Measurements from ENCODE around the gene GOLGA8G. TPM values are rescaled to one million over a fixed set of nuclear protein-coding genes. Genes with fewer than 3 reads are reported as not detected.
"Not testable (repeated sequence)": the region's sequence is repeated elsewhere in the genome, so short reads cannot be mapped to it uniquely, and the experiment has no call there.

Gene GOLGA8G
- not detected in 2 replicates for total RNA-seq

DNA sequence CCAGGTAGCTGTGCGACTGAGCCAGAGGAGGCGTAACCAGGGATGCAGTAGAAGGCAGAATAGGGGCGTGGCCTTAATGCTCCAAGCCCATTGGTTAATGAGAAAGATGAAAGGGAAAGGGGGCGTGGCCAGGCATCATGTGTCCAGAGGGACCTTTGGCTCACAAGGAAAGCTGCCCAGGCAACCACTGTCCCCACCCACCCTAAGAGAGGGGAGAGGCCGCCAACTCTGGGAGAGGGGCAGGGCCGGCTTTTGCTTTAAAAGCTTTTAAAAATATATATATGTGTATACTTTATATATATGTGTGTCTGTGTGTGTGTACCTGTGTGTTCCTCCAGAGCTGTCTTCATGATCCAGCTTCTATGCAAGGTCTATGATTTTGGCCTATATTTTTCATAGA is at the start of gene GOLGA8G:
GOLGA8G (minus strand) TSS at position 18 of the 400 bp plus-strand sequence. CDS start 62 bp downstream, outside the sequence.
- intact Hi-C loops (cut with micrococcal nuclease): not testable (repeated sequence)

GRCh38 chr15:28573351-28573750 is 40.6 kb upstream of the GOLGA8G start:
- intact Hi-C loops (cut with micrococcal nuclease): not testable (repeated sequence)

- intact Hi-C loops (cut with micrococcal nuclease): not testable (repeated sequence)
These were observed 20.5 kb upstream of the GOLGA8G start, which contains the start of gene GOLGA6L25 for GRCh38 chr15:28553268-28553667. GOLGA6L25 (plus strand) TSS chr15:28553568; CDS start chr15:28553629, 61 bp downstream.

- intact Hi-C loops (cut with micrococcal nuclease): not testable (repeated sequence)
These were observed 17.6 kb downstream of the GOLGA8G start for GRCh38 chr15:28515208-28515607.

DNA sequence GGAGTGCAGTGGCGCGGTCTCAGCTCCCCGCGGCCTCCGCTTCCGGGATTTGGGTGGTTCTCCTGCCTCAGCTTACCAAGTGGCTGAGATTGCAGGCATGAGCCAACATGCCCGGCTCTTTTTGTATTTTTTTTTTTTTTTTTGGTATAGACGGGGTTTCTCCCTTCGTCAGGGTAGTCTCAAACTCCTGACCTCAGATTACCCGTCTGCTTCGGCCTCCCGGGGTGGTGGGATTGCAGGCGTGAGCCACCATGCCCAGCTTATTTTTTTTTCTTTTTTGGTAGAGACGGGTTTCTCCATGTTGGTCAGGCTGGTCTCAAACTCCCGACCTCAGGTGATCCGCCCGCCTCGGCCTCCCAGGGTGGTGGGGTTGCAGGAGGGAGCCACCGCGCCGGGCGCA is 18.6 kb downstream of the GOLGA8G start:
- intact Hi-C loops (cut with micrococcal nuclease): not testable (repeated sequence)

DNA sequence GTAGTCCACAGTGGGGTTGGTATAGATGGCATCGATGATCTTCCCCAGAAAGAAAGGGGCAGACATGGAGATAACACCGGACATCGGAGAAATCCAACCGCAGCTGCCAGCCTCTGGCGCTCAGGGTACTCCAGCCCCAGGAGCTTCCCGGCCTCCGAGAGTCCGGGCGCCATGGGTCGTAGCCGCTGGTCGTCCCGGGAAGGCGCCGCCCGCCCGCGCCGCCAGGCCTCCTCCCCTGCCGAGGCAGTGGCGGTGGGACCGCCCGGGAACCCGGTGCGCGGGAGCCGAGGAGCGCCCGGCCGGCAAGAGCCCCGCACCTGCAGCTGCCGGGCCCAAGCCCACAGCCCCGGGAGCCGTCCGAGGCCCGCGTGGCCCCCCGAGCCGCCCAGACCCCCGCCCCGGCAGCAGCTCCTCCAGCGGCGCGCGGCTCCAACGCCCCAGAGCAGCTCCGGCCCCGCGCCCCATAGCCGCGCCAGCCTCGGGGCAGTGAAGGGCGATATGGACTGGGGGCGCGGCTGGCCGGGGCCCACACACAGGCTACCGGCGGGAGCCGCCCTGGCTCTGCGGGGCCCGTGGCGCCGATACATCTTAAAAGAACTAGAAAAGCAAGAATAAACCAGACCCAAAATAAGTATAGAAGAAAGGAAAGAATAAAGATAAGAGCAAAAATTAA is 24.4 kb downstream of the GOLGA8G start:
- intact Hi-C loops (cut with micrococcal nuclease): not testable (repeated sequence)

GRCh38 chr15:28481340-28481739 is 51.4 kb downstream of the GOLGA8G start:
- intact Hi-C loops (cut with micrococcal nuclease): not testable (repeated sequence)

Other genes starting within 250 kb of the GOLGA8G start
- 46.3 and 48.9 TPM in 2 replicates for gene HERC2, start 210.8 kb downstream of the GOLGA8G start, total RNA-seq
- not detected in 2 replicates for gene GOLGA6L24, start 174.9 kb downstream of the GOLGA8G start, total RNA-seq
- not detected in 2 replicates for gene GOLGA8F, start 154.3 kb downstream of the GOLGA8G start, total RNA-seq
- gene GOLGA6L25, start 20.6 kb upstream of the GOLGA8G start, total RNA-seq: not detected in 2 replicates
- 2.9 and 3.8 TPM in 2 replicates for gene GOLGA8M, start 179.4 kb upstream of the GOLGA8G start, total RNA-seq